ENCODE measurements around the gene TMCO6. TPM values are rescaled to one million over a fixed set of nuclear protein-coding genes. Genes with fewer than 3 reads are reported as not detected.
"Not testable (repeated sequence)": the region's sequence is repeated elsewhere in the genome, so short reads cannot be mapped to it uniquely, and the experiment has no call there.

TMCO6 gene
- total and polyA plus RNA-seq, 10 donors, result 12.0 to 55.2 (median 20.9) TPM

DNA sequence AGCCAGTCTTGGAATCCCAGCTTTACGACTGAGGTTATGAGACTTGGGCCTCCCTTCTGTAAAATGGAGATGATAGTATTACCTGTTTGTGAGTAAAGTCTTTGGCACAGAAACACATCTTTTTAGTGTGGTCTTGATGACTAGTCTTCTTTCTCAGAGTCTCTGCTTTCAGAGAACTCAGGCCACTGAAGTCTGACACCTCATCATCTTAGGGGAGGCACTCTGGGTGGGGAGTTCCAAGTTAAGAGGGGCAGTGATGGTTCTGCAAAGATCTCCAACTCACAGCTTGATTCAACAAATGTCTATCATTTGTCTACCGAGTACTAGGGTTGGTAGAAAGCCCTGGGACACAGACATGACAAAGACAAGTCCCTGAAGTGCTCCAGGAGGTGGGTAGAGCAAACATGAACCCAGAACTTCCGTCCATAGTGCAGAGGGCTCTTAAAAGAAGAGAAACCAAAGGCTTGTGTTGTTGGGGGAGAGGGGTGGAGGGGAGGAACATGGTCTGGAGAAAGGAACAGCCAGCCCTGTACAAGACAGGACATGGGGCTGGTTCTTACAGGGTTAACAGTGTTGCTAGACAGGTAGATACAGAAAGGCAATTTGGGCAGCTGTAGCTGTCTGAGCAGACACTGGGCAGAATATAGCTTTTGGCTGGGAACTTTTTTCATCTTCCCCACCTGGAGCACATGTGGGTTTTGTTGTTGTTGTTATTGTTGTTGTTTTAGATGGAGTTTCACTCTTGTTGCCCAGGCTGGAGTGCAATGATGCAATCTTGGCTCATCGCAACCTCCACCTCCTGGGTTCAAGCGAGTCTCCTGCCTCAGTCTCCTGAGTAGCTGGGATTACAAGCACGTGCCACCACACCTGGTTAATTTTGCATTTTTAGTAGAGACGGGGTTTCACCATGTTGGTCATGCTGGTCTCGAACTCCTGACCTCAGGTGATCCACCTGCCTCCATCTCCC lies 3.7 kb upstream of the TMCO6 start:
- peak overlapping the region in 3 of 8 donors; percentile 23 to 93 (median 89) for H3K27ac ChIP-seq
- TF ChIP-seq POLR2AphosphoS5 (IDR thresholded peaks at IDR 0.05), result no peak
- TF ChIP-seq, protein P1, sequence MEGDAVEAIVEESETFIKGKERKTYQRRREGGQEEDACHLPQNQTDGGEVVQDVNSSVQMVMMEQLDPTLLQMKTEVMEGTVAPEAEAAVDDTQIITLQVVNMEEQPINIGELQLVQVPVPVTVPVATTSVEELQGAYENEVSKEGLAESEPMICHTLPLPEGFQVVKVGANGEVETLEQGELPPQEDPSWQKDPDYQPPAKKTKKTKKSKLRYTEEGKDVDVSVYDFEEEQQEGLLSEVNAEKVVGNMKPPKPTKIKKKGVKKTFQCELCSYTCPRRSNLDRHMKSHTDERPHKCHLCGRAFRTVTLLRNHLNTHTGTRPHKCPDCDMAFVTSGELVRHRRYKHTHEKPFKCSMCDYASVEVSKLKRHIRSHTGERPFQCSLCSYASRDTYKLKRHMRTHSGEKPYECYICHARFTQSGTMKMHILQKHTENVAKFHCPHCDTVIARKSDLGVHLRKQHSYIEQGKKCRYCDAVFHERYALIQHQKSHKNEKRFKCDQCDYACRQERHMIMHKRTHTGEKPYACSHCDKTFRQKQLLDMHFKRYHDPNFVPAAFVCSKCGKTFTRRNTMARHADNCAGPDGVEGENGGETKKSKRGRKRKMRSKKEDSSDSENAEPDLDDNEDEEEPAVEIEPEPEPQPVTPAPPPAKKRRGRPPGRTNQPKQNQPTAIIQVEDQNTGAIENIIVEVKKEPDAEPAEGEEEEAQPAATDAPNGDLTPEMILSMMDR (IDR thresholded peaks at IDR 0.05 in 8 of 11, conservative IDR thresholded peaks at IDR 0.05 in 3 of 11), result peak in 3 of 11 experiments; percentile 8 to 34 (median 31)
- no peak for TF ChIP-seq POLR2A (IDR thresholded peaks at IDR 0.05)
- intact Hi-C loops (cut with DNase I; ENCODE audit: low total_unique reads), result loop anchor here (5.0 kb wide), 1 partner anchor 68 kb away; no protein-coding TSS in a partner anchor

GRCh38 chr5:140637371-140638100 lies 1.7 kb upstream of the TMCO6 start:
- Histone ChIP-seq H3K4me3 (no peak overlapping the region), H3K36me3 (peaks cover 0 to 12% (median 6%) of the 10 kb centered on the region in 6 donors), H3K9me3 (no peaks in the 10 kb centered on the region), H3K4me1 (peaks cover 9 to 73% (median 52%) of the 10 kb centered on the region in 6 donors), H3K27ac (peak overlapping the region in 1 of 8 donors; percentile 98), H3K27me3 (replicated peaks in 1 of 7) (no peaks in the 10 kb centered on the region)
- TF ChIP-seq POLR2A (IDR thresholded peaks at IDR 0.05) (no peak), POLR2AphosphoS5 (IDR thresholded peaks at IDR 0.05) (no peak)
- TF ChIP-seq, protein P1 (IDR thresholded peaks at IDR 0.05 in 8 of 11, conservative IDR thresholded peaks at IDR 0.05 in 3 of 11), result no peak
- DNase-seq, result no peak
- intact Hi-C loops (cut with DNase I; ENCODE audit: low total_unique reads), result loop anchor here (5.0 kb wide), 1 partner anchor 70 kb away; no protein-coding TSS in a partner anchor
- WGBS, 5 donors, result 75 to 89% (median 83%) methylated on average over 10 of the region's 10 CpGs

More for the DNA sequence above, 3.7 kb upstream of the TMCO6 start:
- Histone ChIP-seq H3K4me1 (peaks cover 8 to 72% (median 50%) of the 10 kb centered on the region in 6 donors), H3K27me3 (replicated peaks in 1 of 7) (peaks cover 0 to 9% (median 0%) of the 10 kb centered on the region in 7 donors), H3K36me3 (no peaks in the 10 kb centered on the region), H3K9me3 (no peaks in the 10 kb centered on the region), H3K4me3 (no peak overlapping the region)
- DNase-seq, result no peak
- 80 to 93% (median 82%) methylated on average over 8 of the region's 8 CpGs for WGBS, 5 donors

DNA sequence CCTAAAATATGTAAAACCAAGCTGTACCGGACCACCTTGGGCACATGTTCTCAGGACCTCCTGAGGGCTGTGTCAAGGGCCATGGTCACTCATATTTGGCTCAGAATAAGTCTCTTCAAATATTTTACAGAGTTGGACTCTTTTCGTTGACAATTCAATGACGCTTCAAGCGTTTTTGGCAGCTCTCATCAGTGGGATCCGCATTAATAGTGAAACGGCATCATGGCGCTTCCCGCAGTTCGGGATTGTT lies 428 bp upstream of the TMCO6 start:
- not testable (repeated sequence) for H3K27me3 ChIP-seq (replicated peaks in 1 of 7); DNase-seq; H3K9me3 ChIP-seq
- intact Hi-C loops (cut with DNase I; ENCODE audit: low total_unique reads), result loop anchor here (5.0 kb wide), 1 partner anchor 72 kb away; no protein-coding TSS in a partner anchor
- Histone ChIP-seq H3K4me3 (peak overlapping the region; percentile 25 to 83 (median 72)), H3K36me3 (peaks cover 0 to 25% (median 17%) of the 10 kb centered on the region in 6 donors), H3K4me1 (peaks cover 9 to 63% (median 42%) of the 10 kb centered on the region in 6 donors), H3K27ac (peak overlapping the region; percentile 78 to 98 (median 94))
- 11 to 23% (median 14%) methylated on average over 6 to 9 of the region's 9 CpGs for WGBS, 5 donors

- H3K36me3 ChIP-seq, result peaks cover 0 to 51% (median 33%) of the 10 kb centered on the region in 6 donors
- 87 to 96% (median 95%) methylated on average over 8 of the region's 8 CpGs for WGBS, 5 donors
- H3K27me3 ChIP-seq (replicated peaks in 1 of 7), result no peaks in the 10 kb centered on the region
- H3K4me3 ChIP-seq, result no peak overlapping the region
- DNase-seq, result no peak
- H3K4me1 ChIP-seq, result peaks cover 24 to 79% (median 48%) of the 10 kb centered on the region in 6 donors
- intact Hi-C loops (cut with DNase I; ENCODE audit: low total_unique reads), result no loop called here
- no peaks in the 10 kb centered on the region for H3K9me3 ChIP-seq
- TF ChIP-seq POLR2AphosphoS5 (IDR thresholded peaks at IDR 0.05) (no peak), POLR2A (IDR thresholded peaks at IDR 0.05) (no peak)
- TF ChIP-seq, protein P1 (IDR thresholded peaks at IDR 0.05 in 8 of 11, conservative IDR thresholded peaks at IDR 0.05 in 3 of 11), result no peak
- no peak overlapping the region for H3K27ac ChIP-seq
Observed at GRCh38 chr5:140641716-140642115, 2.5 kb downstream of the TMCO6 start.
